GM21526 (cell line): Measurements from ENCODE around the gene MBOAT2.

Source experiments
- ATAC-seq: cut with Tn5 transposase; IDR thresholded peaks from one replicate; pipeline ENCODE4 v1.9.1; 2021; ENCODE audit warnings: moderate library complexity; ENCODE audit not compliant: unreplicated experiment, low FRiP score

MBOAT2 gene

GRCh38 chr2:9018109-9018508 is 14.6 kb upstream of the MBOAT2 start:
- no peak for ATAC-seq

- no peak for ATAC-seq
Measured at GRCh38 chr2:9017411-9017810, 13.9 kb upstream of the MBOAT2 start.

- ATAC-seq, result no peak
Measured at GRCh38 chr2:9015998-9016397, 12.5 kb upstream of the MBOAT2 start.

GRCh38 chr2:9013403-9013802 is 9.9 kb upstream of the MBOAT2 start:
- no peak for ATAC-seq

GRCh38 chr2:9010866-9011265 is 7.4 kb upstream of the MBOAT2 start:
- no peak for ATAC-seq

- no peak for ATAC-seq
Measured at GRCh38 chr2:9008951-9009664, 5.6 kb upstream of the MBOAT2 start.

GRCh38 chr2:9006368-9006767 is 2.9 kb upstream of the MBOAT2 start:
- ATAC-seq, result no peak

- no peak for ATAC-seq
Measured at GRCh38 chr2:9004338-9005204, 1.1 kb upstream of the MBOAT2 start.

- ATAC-seq, result no peak
Measured at GRCh38 chr2:9003366-9003615, 193 bp downstream of the MBOAT2 start.

GRCh38 chr2:9002637-9003365 is 683 bp downstream of the MBOAT2 start:
- ATAC-seq, result no peak

GRCh38 chr2:9002313-9002636 is 1.2 kb downstream of the MBOAT2 start:
- ATAC-seq, result no peak

- no peak for ATAC-seq
Measured at GRCh38 chr2:9001778-9002177, 1.7 kb downstream of the MBOAT2 start.

GRCh38 chr2:9001229-9001628 is 2.3 kb downstream of the MBOAT2 start:
- ATAC-seq, result no peak

GRCh38 chr2:9000442-9000841 is 3.0 kb downstream of the MBOAT2 start:
- no peak for ATAC-seq

- no peak for ATAC-seq
Measured at GRCh38 chr2:8999797-9000196, 3.7 kb downstream of the MBOAT2 start.

- no peak for ATAC-seq
Measured at GRCh38 chr2:8999102-8999446, 4.4 kb downstream of the MBOAT2 start.

- no peak for ATAC-seq
Measured at GRCh38 chr2:8998418-8999101, 4.9 kb downstream of the MBOAT2 start.

GRCh38 chr2:8997631-8998030 is 5.9 kb downstream of the MBOAT2 start:
- ATAC-seq, result no peak

- ATAC-seq, result no peak
Measured at GRCh38 chr2:8997108-8997507, 6.4 kb downstream of the MBOAT2 start.

GRCh38 chr2:8996006-8996405 is 7.5 kb downstream of the MBOAT2 start:
- ATAC-seq, result no peak

GRCh38 chr2:8994386-8994785 is 9.1 kb downstream of the MBOAT2 start:
- no peak for ATAC-seq
